Osteoblast (primary cell): ENCODE results near the gene MYOZ3. TPM values are rescaled to one million over a fixed set of nuclear protein-coding genes. Genes with fewer than 3 reads are reported as not detected.

ENCODE experiments used
- DNase-seq: peaks from one replicate; pipeline ENCODE4 v3.0.0; 2011; ENCODE audit warnings: low spot score, mixed read lengths; ENCODE audit not compliant: insufficient read length; ENCODE audit errors: missing footprints
- H2AFZ ChIP-seq: 2 replicates; pipeline ENCODE4 v1.6.0; 2011; ENCODE audit warnings: mild to moderate bottlenecking, low read length
- H3K27ac ChIP-seq: 2 replicates; pipeline ENCODE4 v1.5.1; 2011; ENCODE audit warnings: mild to moderate bottlenecking, low read depth, low read length, moderate library complexity
- H3K27me3 ChIP-seq: 2 replicates; pipeline ENCODE4 v1.6.0; 2012; ENCODE audit warnings: mild to moderate bottlenecking, control low read depth, inconsistent platforms, low read length, moderate library complexity; ENCODE audit not compliant: insufficient read depth
- H3K36me3 ChIP-seq: 2 replicates; pipeline ENCODE4 v1.5.1; 2011; ENCODE audit warnings: mild to moderate bottlenecking, low read length, control low read depth, moderate library complexity; ENCODE audit not compliant: insufficient read depth
- H3K4me1 ChIP-seq: 2 replicates; pipeline ENCODE4 v1.5.1; 2011; ENCODE audit warnings: mild to moderate bottlenecking, low read length, control low read depth, moderate library complexity; ENCODE audit not compliant: insufficient read depth
- H3K4me2 ChIP-seq: 2 replicates; pipeline ENCODE4 v1.6.0; 2011; ENCODE audit warnings: mild to moderate bottlenecking, low read length; ENCODE audit not compliant: insufficient read depth
- H3K4me3 ChIP-seq: fragments of 200-600 bp; sonication (generic); 3 replicates; pipeline ENCODE4 v1.5.1; 2012; ENCODE audit warnings: mild to moderate bottlenecking, low read length, inconsistent platforms; ENCODE audit not compliant: insufficient read depth
- H3K79me2 ChIP-seq: 2 replicates; pipeline ENCODE4 v1.6.0; 2012; ENCODE audit warnings: mild to moderate bottlenecking, low read length, control low read depth, inconsistent platforms; ENCODE audit not compliant: insufficient read depth
- H3K9me3 ChIP-seq: 2 replicates; pipeline ENCODE4 v1.5.1; 2011; ENCODE audit warnings: low read depth, low read length, control low read depth
- H4K20me1 ChIP-seq: 2 replicates; pipeline ENCODE4 v1.6.0; 2012; ENCODE audit warnings: mild to moderate bottlenecking, low read length, control low read depth; ENCODE audit not compliant: insufficient read depth
- CTCF ChIP-seq: IDR thresholded peaks from 2 replicates; pipeline ENCODE4 v1.5.1; 2011; ENCODE audit warnings: mild to moderate bottlenecking, low read depth, low read length, moderate library complexity; ENCODE audit errors: extremely low read depth
- total RNA-seq: library from RNA; depleted of rRNA; stranded (reverse); fragments of >200 nt; gene quantifications from 2 replicates; pipeline ENCODE4 v1.2.3, GENCODE V29; 2012

Gene MYOZ3
- total RNA-seq, 1 donor, result under 0.01 TPM

DNA sequence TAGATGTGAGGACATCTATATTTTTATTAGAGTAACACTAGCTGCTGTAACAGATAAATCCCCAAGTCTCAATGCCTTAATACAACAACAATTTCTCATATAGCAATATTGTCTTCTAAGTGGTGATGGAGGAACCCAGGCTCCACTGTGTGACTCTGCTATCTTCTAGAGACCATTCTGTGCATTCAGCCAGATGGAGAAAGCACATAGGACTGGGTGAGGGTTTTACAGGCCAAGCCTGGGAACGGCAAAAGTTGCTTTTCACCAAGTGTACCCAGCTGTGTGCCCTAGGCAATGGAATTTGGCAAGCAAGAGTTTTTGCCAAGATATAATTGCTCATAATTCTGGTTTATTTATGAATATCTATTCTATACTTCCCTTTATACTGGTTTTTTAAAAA, 28.1 kb downstream of the MYOZ3 start:
- Histone ChIP-seq H3K27ac (no peak overlapping the region), H3K9me3 (no peaks in the 10 kb centered on the region), H3K4me2 (no peak overlapping the region), H3K4me3 (no peak overlapping the region), H3K79me2 (no peaks in the 10 kb centered on the region), H3K36me3 (peaks cover 37% of the 10 kb centered on the region), H3K27me3 (no peaks in the 10 kb centered on the region), H2AFZ (no peak overlapping the region), H3K4me1 (peaks cover 2% of the 10 kb centered on the region), H4K20me1 (peaks cover 11% of the 10 kb centered on the region)
- no peak for TF ChIP-seq CTCF
- DNase-seq, result no peak

DNA sequence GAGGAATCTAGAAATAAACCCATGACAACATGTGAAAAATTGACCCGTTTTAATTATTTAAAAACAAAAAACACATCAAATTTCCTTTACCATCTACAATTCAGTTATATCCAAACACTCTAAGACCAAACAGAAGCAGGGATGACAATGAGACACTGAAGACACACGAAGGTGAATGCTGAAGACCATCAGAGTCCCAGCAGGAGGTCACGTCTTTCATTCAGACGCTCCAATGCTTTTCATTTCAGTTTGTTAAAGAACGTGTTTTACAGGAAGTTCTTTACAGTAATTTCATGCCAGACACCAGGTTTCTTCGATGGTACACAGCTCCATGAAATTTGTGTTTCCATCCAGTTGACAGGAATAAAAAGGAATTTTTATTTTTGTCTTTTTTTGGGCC, 29.7 kb downstream of the MYOZ3 start:
- Histone ChIP-seq H2AFZ (no peak overlapping the region), H4K20me1 (peaks cover 23% of the 10 kb centered on the region), H3K4me3 (no peak overlapping the region), H3K4me2 (no peak overlapping the region), H3K79me2 (no peaks in the 10 kb centered on the region), H3K27ac (no peak overlapping the region), H3K27me3 (no peaks in the 10 kb centered on the region), H3K36me3 (peaks cover 53% of the 10 kb centered on the region), H3K4me1 (peaks cover 12% of the 10 kb centered on the region), H3K9me3 (no peaks in the 10 kb centered on the region)
- peak; percentile 31 for DNase-seq
- no peak for TF ChIP-seq CTCF

GRCh38 chr5:150692276-150692675, 31.2 kb downstream of the MYOZ3 start:
- DNase-seq, result no peak
- peaks cover 69% of the 10 kb centered on the region for H3K36me3 ChIP-seq

GRCh38 chr5:150694612-150695011, 33.6 kb downstream of the MYOZ3 start:
- H2AFZ ChIP-seq, result no peak overlapping the region
- peak overlapping the region; percentile 9 for H3K27ac ChIP-seq
- no peak for DNase-seq
- H3K4me3 ChIP-seq, result no peak overlapping the region
- peak overlapping the region; percentile 31 for H3K4me2 ChIP-seq
- peaks cover 86% of the 10 kb centered on the region for H3K36me3 ChIP-seq
- H4K20me1 ChIP-seq, result peaks cover 35% of the 10 kb centered on the region
- peaks cover 21% of the 10 kb centered on the region for H3K4me1 ChIP-seq
- H3K9me3 ChIP-seq, result no peaks in the 10 kb centered on the region
- TF ChIP-seq CTCF, result no peak
- peaks cover 15% of the 10 kb centered on the region for H3K79me2 ChIP-seq
- H3K27me3 ChIP-seq, result no peaks in the 10 kb centered on the region

More at GRCh38 chr5:150692276-150692675, 31.2 kb downstream of the MYOZ3 start:
- H3K4me2 ChIP-seq, result no peak overlapping the region
- H3K4me3 ChIP-seq, result no peak overlapping the region
- no peaks in the 10 kb centered on the region for H3K79me2 ChIP-seq
- H2AFZ ChIP-seq, result no peak overlapping the region
- H3K27me3 ChIP-seq, result no peaks in the 10 kb centered on the region
- TF ChIP-seq CTCF, result no peak
- peaks cover 23% of the 10 kb centered on the region for H4K20me1 ChIP-seq
- H3K4me1 ChIP-seq, result peaks cover 12% of the 10 kb centered on the region
- no peak overlapping the region for H3K27ac ChIP-seq
- H3K9me3 ChIP-seq, result no peaks in the 10 kb centered on the region
